ENCODE measurements around the gene TMCO6.

The TMCO6 gene

GRCh38 chr5:140630292-140631035 is 8.8 kb upstream of the TMCO6 start:
- ChIA-PET POLR2A (interaction anchor here (1.5 kb wide), 1 partner anchor 17 kb away, joined by 8 read pairs; the partner anchor contains the start of genes IK and NDUFA2), CTCF (interaction anchor here (0.6 to 0.7 kb wide), 3 partner anchors 17 to 258 kb away, joined by 3 to 4 read pairs (median 3); no protein-coding TSS in a partner anchor)
- H3K4me3 ChIP-seq (ENCODE audit: low read depth, low read length), result no peak overlapping the region
- H3K9me3 ChIP-seq (ENCODE audit: control insufficient read depth, insufficient read depth, low read depth, low read length), result no peaks in the 10 kb centered on the region; the same call in 1 of the 2 replicates
- H3K4me1 ChIP-seq (ENCODE audit: control insufficient read depth, insufficient read depth, low read length), result no peaks in the 10 kb centered on the region
- TF ChIP-seq PRDM10 (tag by site-specific recombination; IDR thresholded peaks at IDR 0.05) (no peak), ZNF624 (tag by site-specific recombination; IDR thresholded peaks at IDR 0.05) (no peak), ZNF654 (tag by site-specific recombination; IDR thresholded peaks at IDR 0.05; ENCODE audit: low read depth) (no peak), PRDM1 (tag by site-specific recombination; IDR thresholded peaks at IDR 0.05) (no peak), ZNF510 (tag by site-specific recombination; IDR thresholded peaks at IDR 0.05; ENCODE audit: insufficient replicate concordance) (no peak), TSHZ1 (tag by site-specific recombination; IDR thresholded peaks at IDR 0.05; ENCODE audit: borderline replicate concordance) (no peak)
- H3K27ac ChIP-seq (ENCODE audit: extremely low read depth, low read depth, low read length), result no peak overlapping the region
- H3K36me3 ChIP-seq (ENCODE audit: control insufficient read depth in 2 of 2, insufficient read depth in 1 of 2, low read length in 2 of 2), result no peaks in the 10 kb centered on the region

GRCh38 chr5:140631036-140631417 is 8.2 kb upstream of the TMCO6 start:
- Histone ChIP-seq H3K27ac (ENCODE audit: extremely low read depth, low read depth, low read length) (no peak overlapping the region), H3K4me1 (ENCODE audit: control insufficient read depth, insufficient read depth, low read length) (no peaks in the 10 kb centered on the region), H3K9me3 (ENCODE audit: control insufficient read depth, insufficient read depth, low read depth, low read length) (no peaks in the 10 kb centered on the region; the same call in 1 of the 2 replicates), H3K4me3 (ENCODE audit: low read depth, low read length) (no peak overlapping the region), H3K36me3 (ENCODE audit: control insufficient read depth in 2 of 2, insufficient read depth in 1 of 2, low read length in 2 of 2) (no peaks in the 10 kb centered on the region)
- ChIA-PET POLR2A (interaction anchor here (1.3 to 1.5 kb wide), 2 partner anchors 17 kb away, joined by 3 to 8 read pairs; partner anchors contain the start of genes IK and NDUFA2), CTCF (interaction anchor here (0.6 kb wide), 2 partner anchors 18 to 44 kb away, joined by 3 to 4 read pairs; no protein-coding TSS in a partner anchor)
- TF ChIP-seq ZNF639 (tag by site-specific recombination; IDR thresholded peaks at IDR 0.05) (no peak), ZNF530 (tag by site-specific recombination; IDR thresholded peaks at IDR 0.05; ENCODE audit: low read depth) (no peak), ZNF513 (tag by site-specific recombination; IDR thresholded peaks at IDR 0.05) (no peak), SP3 (tag by site-specific recombination; IDR thresholded peaks at IDR 0.05) (no peak)

All from HEK293 (cell line).